Liver (tissue), 9 donors: ENCODE measurements around the gene RFLNA. TPM values are rescaled to one million over a fixed set of nuclear protein-coding genes. Genes with fewer than 3 reads are reported as not detected.

Experiments used
- DNase-seq: peaks from one replicate; pipeline ENCODE4 v3.0.0-alpha.2; 2017; ENCODE audit warnings: low spot score
- H3K27ac ChIP-seq, 2 donors: one replicate each; pipeline ENCODE4 v1.7.0; 2013; ENCODE audit warnings: inconsistent platforms in 2 of 2, low read length in 2 of 2, control low read depth in 1 of 2, low read depth in 1 of 2, mild to moderate bottlenecking in 1 of 2
- H3K27me3 ChIP-seq, 4 donors: one replicate each; pipeline versions ENCODE4 v1.6.1 to v1.7.0; 2013; ENCODE audit warnings: low read length in 3 of 4, inconsistent platforms in 1 of 4, mild to moderate bottlenecking in 1 of 4, moderate library complexity in 1 of 4; ENCODE audit not compliant: control insufficient read depth in 4 of 4, insufficient read depth in 4 of 4
- H3K36me3 ChIP-seq, 4 donors: one replicate each; pipeline versions ENCODE4 v1.6.1 to v1.7.0; 2013; ENCODE audit warnings: low read length in 3 of 4, mild to moderate bottlenecking in 3 of 4, low read depth in 1 of 4, moderate library complexity in 1 of 4; ENCODE audit not compliant: control insufficient read depth in 4 of 4, insufficient read depth in 3 of 4
- H3K4me1 ChIP-seq, 4 donors: one replicate each; pipeline versions ENCODE4 v1.6.1 to v1.7.0; 2013; ENCODE audit warnings: low read length in 3 of 4, mild to moderate bottlenecking in 3 of 4, moderate library complexity in 1 of 4; ENCODE audit not compliant: control insufficient read depth in 4 of 4, insufficient read depth in 4 of 4
- H3K4me3 ChIP-seq, 3 donors: one replicate each; pipeline versions ENCODE4 v1.6.1 to v1.7.0; 2013; ENCODE audit warnings: low read length in 3 of 3, control low read depth in 1 of 3, low read depth in 1 of 3, mild to moderate bottlenecking in 1 of 3
- H3K9ac ChIP-seq, 2 donors: one replicate each; pipeline ENCODE4 v1.7.0; 2013; ENCODE audit warnings: low read length in 2 of 2, mild to moderate bottlenecking in 2 of 2, moderate library complexity in 2 of 2, control low read depth in 1 of 2, low read depth in 1 of 2
- H3K9me3 ChIP-seq, 4 donors: one replicate each; pipeline versions ENCODE4 v1.6.1 to v1.7.0; 2013; ENCODE audit warnings: low read length in 3 of 4; ENCODE audit not compliant: control insufficient read depth in 4 of 4
- ATF3 ChIP-seq: IDR thresholded peaks from 2 replicates; pipeline ENCODE4 v1.6.1; 2016; ENCODE audit warnings: antibody characterized with exemption
- CTCF ChIP-seq: fragments of 150-350 bp; IDR thresholded peaks from 2 replicates; pipeline ENCODE4 v1.5.1; 2017; ENCODE audit warnings: improper control_type of control experiment, low read depth, low read length; ENCODE audit not compliant: missing input control
- EGR1 ChIP-seq, 2 donors: IDR thresholded peaks; 2 replicates each; pipeline ENCODE4 v1.6.1; 2016 to 2018; ENCODE audit warnings: antibody characterized with exemption in 2 of 2, low read depth in 2 of 2
- FOXA1 ChIP-seq: IDR thresholded peaks from 2 replicates; pipeline ENCODE4 v1.6.1; 2016; ENCODE audit warnings: antibody characterized with exemption
- FOXA2 ChIP-seq: IDR thresholded peaks from 2 replicates; pipeline ENCODE4 v1.6.1; 2016; ENCODE audit warnings: antibody characterized with exemption
- HNF4A ChIP-seq, 2 donors: conservative IDR thresholded peaks; 2 replicates each; pipeline ENCODE4 v1.6.1; 2016; ENCODE audit warnings: antibody characterized with exemption in 2 of 2, mild to moderate bottlenecking in 2 of 2
- HNF4G ChIP-seq: IDR thresholded peaks from 2 replicates; pipeline ENCODE4 v1.6.1; 2016; ENCODE audit warnings: antibody characterized with exemption
- JUND ChIP-seq, 2 donors: IDR thresholded peaks; 2 replicates each; pipeline ENCODE4 v1.6.1; 2016; ENCODE audit warnings: antibody characterized with exemption in 2 of 2
- MAX ChIP-seq: IDR thresholded peaks from 2 replicates; pipeline ENCODE4 v1.6.1; 2016; ENCODE audit warnings: antibody characterized with exemption
- NR2F2 ChIP-seq: IDR thresholded peaks from 2 replicates; pipeline ENCODE4 v1.6.1; 2016; ENCODE audit warnings: antibody characterized with exemption
- RAD21 ChIP-seq, 2 donors: IDR thresholded peaks; 2 replicates each; pipeline ENCODE4 v1.6.1; 2016; ENCODE audit warnings: antibody characterized with exemption in 2 of 2, mild to moderate bottlenecking in 2 of 2
- REST ChIP-seq: IDR thresholded peaks from 2 replicates; pipeline ENCODE4 v1.6.1; 2016; ENCODE audit warnings: antibody characterized with exemption, mild to moderate bottlenecking
- RXRA ChIP-seq, 2 donors: IDR thresholded peaks; 2 replicates each; pipeline ENCODE4 v1.6.1; 2017 to 2018; ENCODE audit warnings: antibody characterized with exemption in 2 of 2, mild to moderate bottlenecking in 1 of 2
- SP1 ChIP-seq: IDR thresholded peaks from 2 replicates; pipeline ENCODE4 v1.6.1; 2018; ENCODE audit warnings: antibody characterized with exemption, mild to moderate bottlenecking
- TAF1 ChIP-seq: conservative IDR thresholded peaks from 2 replicates; pipeline ENCODE4 v1.6.1; 2016; ENCODE audit warnings: antibody characterized with exemption, mild to moderate bottlenecking
- YY1 ChIP-seq: IDR thresholded peaks from 2 replicates; pipeline ENCODE4 v1.6.1; 2016; ENCODE audit warnings: antibody characterized with exemption, mild to moderate bottlenecking
- ZBTB33 ChIP-seq: IDR thresholded peaks from 2 replicates; pipeline ENCODE4 v1.6.1; 2016; ENCODE audit warnings: antibody characterized with exemption
- WGBS: extraction: QIAGEN DNeasy Blood & Tissue Kit; methylation state at CpG from one replicate; pipeline ENCODE4 v1.1.7; 2013; 5-methylcytosine and 5-hydroxymethylcytosine counted together
- polyA plus RNA-seq, 2 donors: library from polyadenylated mRNA; stranded (reverse) in 1 of 2; unstranded in 1 of 2; fragments of 200-250 nt in 1 of 2; fragments of >200 nt in 1 of 2; fragmentation: Nextera tagmentation in 1 of 2; extraction: Ambion mirVana in 1 of 2; gene quantifications; one replicate each; pipeline versions ENCODE4 v1.2.1 to v1.2.3, GENCODE V29; 2013 to 2015
- total RNA-seq, 2 donors: library from RNA; depleted of rRNA; stranded (reverse); fragments of >200 nt; gene quantifications; one replicate each; pipeline ENCODE4 v1.2.3, GENCODE V29; 2014
- donor health status: healthy.
- donor health status: healthy.
- donor health status: healthy.
- donor health status: healthy.
- donor health status: healthy.

The RFLNA gene
- total and polyA plus RNA-seq, 4 donors = 0.05 TPM; not detected in 2

GRCh38 chr12:124344022-124344421 is 49.1 kb downstream of the RFLNA start (continued):
- TF ChIP-seq MAX = no peak
- TF ChIP-seq HNF4G = no peak

- H3K4me3 ChIP-seq = no peak overlapping the region
- no peaks in the 10 kb centered on the region for H3K27me3 ChIP-seq
- H3K9me3 ChIP-seq = no peaks in the 10 kb centered on the region
- 98% methylated on average over 38 of the region's 38 CpGs for WGBS
- peaks cover 20 to 86% (median 25%) of the 10 kb centered on the region in 4 donors for H3K36me3 ChIP-seq
- no peak overlapping the region for H3K27ac ChIP-seq
- TF ChIP-seq FOXA2 (no peak), FOXA1 (no peak), EGR1 (IDR thresholded peaks at IDR 0.05; ENCODE audit: low read depth in 2 of 2) (no peak), CTCF (no peak), HNF4A (conservative IDR thresholded peaks at IDR 0.05) (no peak), YY1 (no peak), MAX (no peak), RXRA (IDR thresholded peaks at IDR 0.05) (no peak), SP1 (no peak), TAF1 (no peak), ATF3 (no peak), NR2F2 (no peak)
- H3K4me1 ChIP-seq = no peaks in the 10 kb centered on the region
- no peak for DNase-seq
- H3K9ac ChIP-seq = no peak overlapping the region
Measured at GRCh38 chr12:124344526-124344925, 49.6 kb downstream of the RFLNA start.

- 90% methylated on average over 13 of the region's 13 CpGs for WGBS
- TF ChIP-seq HNF4A (conservative IDR thresholded peaks at IDR 0.05) (no peak), TAF1 (no peak), SP1 (no peak), RXRA (IDR thresholded peaks at IDR 0.05) (no peak), JUND (IDR thresholded peaks at IDR 0.05) (no peak), FOXA2 (no peak), ZBTB33 (no peak), REST (no peak), HNF4G (no peak), CTCF (no peak), RAD21 (IDR thresholded peaks at IDR 0.05) (no peak), ATF3 (no peak), MAX (no peak), YY1 (no peak)
- Histone ChIP-seq H3K36me3 (peaks cover 23 to 89% (median 31%) of the 10 kb centered on the region in 4 donors), H3K9ac (no peak overlapping the region), H3K27ac (no peak overlapping the region), H3K4me1 (no peaks in the 10 kb centered on the region), H3K9me3 (no peaks in the 10 kb centered on the region), H3K4me3 (no peak overlapping the region), H3K27me3 (no peaks in the 10 kb centered on the region)
- no peak for DNase-seq
Measured at GRCh38 chr12:124345795-124346194, 50.9 kb downstream of the RFLNA start.
